Measurements from ENCODE around the gene PGF.
A peak's percentile ranks its signal among the peaks of the same experiment; 100 is the strongest.
"Not testable (repeated sequence)": the region's sequence is repeated elsewhere in the genome, so short reads cannot be mapped to it uniquely, and the experiment has no call there.

PGF gene

GRCh38 chr14:74955229-74956026 lies at the start of gene PGF:
Gene PGF, minus strand, starts transcription at chr14:74955597. Its CDS starts 355 bp downstream, at chr14:74955242.
- DNase-seq (ENCODE audit: low read depth in 2 of 2) = no peak

- no peak for DNase-seq (ENCODE audit: low read depth in 2 of 2)
Observed at GRCh38 chr14:75003250-75004027, 48.0 kb upstream of the PGF start.

- DNase-seq (ENCODE audit: low read depth in 2 of 2) = peak; percentile 96 to 98
Observed at GRCh38 chr14:75002392-75003249, 47.2 kb upstream of the PGF start, which contains the start of gene EIF2B2. Gene EIF2B2, plus strand, starts transcription at chr14:75002921. Its CDS starts 70 bp downstream, at chr14:75002991.

DNA sequence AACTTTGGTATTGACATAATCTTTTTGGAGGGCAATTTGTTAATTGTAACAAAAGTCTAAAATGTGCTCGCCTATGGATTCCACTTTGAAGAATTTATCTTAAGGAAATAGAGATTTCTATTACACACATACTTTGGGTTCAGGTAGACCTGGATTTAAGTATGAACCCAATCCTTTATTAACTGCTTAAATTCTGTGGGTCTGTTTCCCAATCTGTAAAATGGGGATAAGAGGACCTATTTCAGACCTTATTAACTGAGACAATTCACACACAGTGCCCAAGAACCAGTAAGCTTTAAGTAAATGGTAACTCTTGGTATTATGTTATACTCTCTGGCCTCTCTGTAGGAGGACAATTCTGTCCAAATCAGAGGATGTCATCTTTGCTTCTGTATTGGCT lies 46.5 kb upstream of the PGF start:
- DNase-seq (ENCODE audit: low read depth in 2 of 2) = no peak

- no peak for DNase-seq (ENCODE audit: low read depth in 2 of 2)
Observed at GRCh38 chr14:75001261-75001660, 45.9 kb upstream of the PGF start.

DNA sequence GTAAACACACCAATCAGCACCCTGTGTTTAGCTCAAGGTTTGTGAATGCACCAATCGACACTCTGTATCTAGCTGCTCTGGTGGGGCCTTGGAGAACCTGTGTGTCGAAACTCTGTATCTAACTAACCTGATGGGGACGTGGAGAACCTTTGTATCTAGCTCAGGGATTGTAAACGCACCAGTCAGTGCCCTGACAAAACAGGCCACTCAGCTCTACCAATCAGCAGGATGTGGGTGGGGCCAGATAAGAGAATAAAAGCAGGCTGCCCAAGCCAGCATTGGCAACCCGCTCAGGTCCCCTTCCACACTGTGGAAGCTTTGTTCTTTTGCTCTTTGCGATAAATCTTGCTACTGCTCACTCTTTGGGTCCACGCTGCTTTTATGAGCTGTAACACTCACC lies 40.4 kb upstream of the PGF start:
- not testable (repeated sequence) for DNase-seq (ENCODE audit: low read depth in 2 of 2)

- DNase-seq (ENCODE audit: low read depth in 2 of 2) = not testable (repeated sequence)
Observed at GRCh38 chr14:74994182-74994581, 38.8 kb upstream of the PGF start.

DNA sequence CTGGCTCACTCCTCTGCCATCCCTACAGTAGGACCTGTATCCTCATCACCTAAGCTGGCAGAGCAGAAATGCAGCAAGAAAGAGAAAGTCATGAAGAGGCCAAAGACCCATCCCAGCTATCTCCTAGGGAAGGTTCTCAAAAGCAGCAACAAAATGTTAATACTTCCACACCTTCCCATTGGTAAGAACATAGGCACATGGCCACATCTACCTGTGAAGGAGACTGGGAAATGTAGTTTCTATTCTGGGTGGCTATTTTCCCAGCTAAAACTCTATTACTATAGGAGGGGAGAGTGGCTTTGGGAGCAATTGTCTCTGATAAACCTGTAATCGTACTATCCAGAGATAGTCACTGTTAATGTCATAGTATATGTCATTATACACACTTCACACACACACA lies 33.6 kb upstream of the PGF start:
- DNase-seq (ENCODE audit: low read depth in 2 of 2) = no peak

DNA sequence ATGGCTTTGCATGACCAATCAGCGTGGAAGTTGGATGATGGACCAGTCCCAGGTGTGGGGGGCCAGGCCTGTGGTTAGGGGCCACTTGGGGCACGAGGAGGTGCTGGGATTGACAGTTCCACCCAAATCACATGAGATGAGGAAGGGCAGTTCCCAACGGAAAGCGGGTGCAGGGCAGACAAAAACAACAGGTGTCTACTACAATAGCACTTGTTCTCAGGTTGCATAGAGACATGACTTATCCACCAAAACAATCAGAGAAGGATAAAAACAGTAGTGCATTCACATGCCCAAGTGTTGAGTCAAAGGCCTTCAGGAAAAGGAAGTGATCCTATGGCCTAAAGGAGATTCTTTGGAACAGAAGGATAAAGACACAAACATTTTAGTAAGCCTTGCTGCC lies 32.7 kb upstream of the PGF start:
- DNase-seq (ENCODE audit: low read depth in 2 of 2) = no peak

DNA sequence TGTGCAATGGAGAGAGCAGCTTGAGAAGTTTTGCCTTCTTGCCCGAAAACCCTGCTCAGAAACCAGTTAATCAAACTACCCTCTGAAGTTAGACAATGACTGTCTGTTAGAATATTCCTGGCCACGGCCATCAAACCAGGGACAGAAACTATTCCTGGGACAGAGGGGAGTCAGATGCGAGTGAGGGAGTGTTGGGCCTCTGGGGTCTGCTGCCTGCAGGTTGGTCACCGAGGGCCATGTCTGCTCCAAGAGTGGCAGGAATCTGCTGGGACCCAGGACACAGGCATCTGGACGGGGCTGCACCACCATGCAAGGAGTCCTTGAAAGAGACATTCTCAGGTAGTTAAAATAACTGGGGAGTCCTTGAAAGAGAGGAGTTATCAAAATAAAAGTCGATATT lies 30.4 kb upstream of the PGF start:
- DNase-seq (ENCODE audit: low read depth in 2 of 2) = no peak

DNA sequence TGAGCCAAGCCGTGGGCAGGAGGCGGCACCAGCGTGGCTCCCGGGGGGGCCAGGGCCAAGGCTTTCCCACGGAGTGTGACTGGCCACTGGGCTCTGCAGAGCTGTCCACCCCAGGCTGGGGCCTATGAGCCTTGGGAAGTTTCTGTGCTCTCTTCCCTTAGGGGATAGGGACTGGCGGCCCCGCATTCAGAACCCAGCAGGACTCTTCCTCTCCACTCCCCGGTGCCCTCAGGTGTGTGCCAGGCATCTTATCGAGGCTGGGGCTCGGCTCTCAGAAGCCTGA lies 29.6 kb upstream of the PGF start:
- no peak for DNase-seq (ENCODE audit: low read depth in 2 of 2)

- no peak for DNase-seq (ENCODE audit: low read depth in 2 of 2)
Observed at GRCh38 chr14:74984236-74985027, 29.0 kb upstream of the PGF start.

GRCh38 chr14:74983343-74983742 lies 27.9 kb upstream of the PGF start:
- no peak for DNase-seq (ENCODE audit: low read depth in 2 of 2)

- DNase-seq (ENCODE audit: low read depth in 2 of 2) = no peak
Observed at GRCh38 chr14:74982661-74983060, 27.3 kb upstream of the PGF start.

DNA sequence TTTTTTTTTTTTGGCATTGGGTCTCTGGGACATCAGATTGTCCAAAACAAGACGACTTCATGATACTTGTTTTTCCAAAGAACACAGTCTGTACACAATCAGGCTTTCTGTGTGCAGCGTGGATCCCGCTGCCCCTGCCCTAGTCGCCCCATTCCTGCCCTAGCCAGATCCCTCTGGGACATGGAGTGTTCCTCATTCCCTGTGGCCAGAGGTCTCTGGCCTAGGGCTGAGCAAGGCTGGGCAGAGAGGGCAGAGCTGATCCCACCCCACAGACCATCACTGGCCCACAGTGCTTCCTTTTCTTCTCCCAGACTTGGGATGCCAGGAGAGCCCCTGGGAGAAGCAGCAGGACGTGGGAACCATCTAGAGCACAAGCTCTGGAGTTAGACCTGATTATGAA lies 26.4 kb upstream of the PGF start:
- no peak for DNase-seq (ENCODE audit: low read depth in 2 of 2)

GRCh38 chr14:74981462-74981782 lies 26.0 kb upstream of the PGF start:
- DNase-seq (ENCODE audit: low read depth in 2 of 2) = no peak

GRCh38 chr14:74980731-74981461 lies 25.5 kb upstream of the PGF start:
- DNase-seq (ENCODE audit: low read depth in 2 of 2) = no peak

DNA sequence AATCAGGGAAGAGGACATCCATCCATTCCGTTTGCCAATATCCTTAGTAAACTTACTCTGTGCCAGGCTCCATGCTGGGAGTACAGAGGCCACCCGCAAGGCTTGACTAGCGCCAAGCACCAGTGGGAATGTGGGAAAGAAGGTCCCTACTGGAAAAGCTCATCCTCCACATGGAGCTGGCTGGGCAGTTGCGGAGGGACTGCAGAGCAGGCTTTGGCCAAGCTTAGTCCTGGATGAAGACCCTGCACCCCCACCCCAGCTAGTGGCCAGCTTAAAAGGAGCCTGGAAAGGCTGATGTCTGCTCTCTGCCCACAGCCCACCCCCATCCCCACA lies 25.0 kb upstream of the PGF start:
- DNase-seq (ENCODE audit: low read depth in 2 of 2) = no peak

- DNase-seq (ENCODE audit: low read depth in 2 of 2) = no peak
Observed at GRCh38 chr14:74979442-74980397, 24.3 kb upstream of the PGF start.

DNA sequence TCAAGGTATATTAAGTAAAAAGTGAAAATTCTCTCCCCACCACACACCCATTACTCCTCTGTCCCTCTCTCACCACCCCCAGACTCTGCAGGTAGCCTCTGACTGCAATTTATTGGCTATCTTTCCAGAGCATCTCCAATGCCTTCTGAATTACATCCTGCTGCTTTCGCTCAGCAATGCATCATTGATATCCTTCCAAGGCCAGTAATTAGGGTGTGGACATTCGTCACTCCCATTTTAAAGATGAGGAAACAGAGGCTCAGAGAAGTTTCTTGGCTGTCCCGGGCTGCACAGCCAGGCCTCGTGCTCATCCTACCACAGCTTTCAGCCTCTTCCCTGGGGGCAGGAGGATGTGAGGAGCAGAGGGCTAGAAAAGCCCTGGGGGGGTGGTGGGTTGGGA lies 23.6 kb upstream of the PGF start:
- DNase-seq (ENCODE audit: low read depth in 2 of 2) = no peak
